Adrenal gland (tissue), 12 donors: Measurements from ENCODE around the gene AUNIP. TPM values are rescaled to one million over a fixed set of nuclear protein-coding genes. Genes with fewer than 3 reads are reported as not detected.

ENCODE experiments used
- DNase-seq, 7 donors: peaks; one replicate each; pipeline ENCODE4 v3.0.0-alpha.2; 2019 to 2020
- H3K27ac ChIP-seq, 5 donors: fragments of 200-600 bp; sonication (generic) in 4 of 5; 1 replicate in 3 of 5; 2 replicates in 2 of 5; pipeline versions ENCODE4 v1.5.1 to v1.8.0; 2016 to 2020; ENCODE audit warnings: mild to moderate bottlenecking in 1 of 5
- H3K27me3 ChIP-seq: fragments of 200-600 bp; 2 replicates; pipeline ENCODE4 v1.8.0; 2021
- H3K36me3 ChIP-seq, 2 donors: fragments of 200-600 bp; replicated peaks in 1 of 2; 1 replicate in 1 of 2; 2 replicates in 1 of 2; pipeline versions ENCODE4 v1.5.1 to v1.8.0; 2018 to 2022
- H3K4me1 ChIP-seq, 2 donors: fragments of 200-600 bp; replicated peaks in 1 of 2; 1 replicate in 1 of 2; 2 replicates in 1 of 2; pipeline versions ENCODE4 v1.5.1 to v1.8.0; 2018 to 2021
- H3K4me3 ChIP-seq, 4 donors: fragments of 200-600 bp; sonication (generic) in 3 of 4; one replicate each; pipeline ENCODE4 v1.5.1; 2016 to 2018
- H3K9me3 ChIP-seq, 3 donors: fragments of 200-600 bp; sonication (generic) in 1 of 3; replicated peaks in 1 of 3; 1 replicate in 2 of 3; 2 replicates in 1 of 3; pipeline versions ENCODE4 v1.5.1 to v1.8.0; 2016 to 2021
- POLR2A ChIP-seq, 2 donors: fragments of 450-650 bp; IDR thresholded peaks; one replicate each; pipeline ENCODE4 v1.6.1; 2017; ENCODE audit warnings: antibody characterized with exemption in 2 of 2, mild to moderate bottlenecking in 2 of 2, moderate library complexity in 1 of 2
- WGBS, 4 donors: extraction: QIAGEN DNeasy Blood & Tissue Kit in 2 of 4; methylation state at CpG; one replicate each; pipeline versions ENCODE4 v1.1.5 to v1.1.7; 2013 to 2017; 5-methylcytosine and 5-hydroxymethylcytosine counted together
- intact Hi-C, 2 donors: fragments of 100-400 bp; cut with DNase I; formaldehyde crosslinking; loops; one replicate each; pipeline versions ENCODE4 v1.14.1 to v1.15.0; 2022 to 2023
- polyA plus RNA-seq, 3 donors: library from polyadenylated mRNA; stranded (reverse); fragments of 200-250 nt in 2 of 3; fragments of 350-450 nt in 1 of 3; fragmentation: Illumina TruSeq in 1 of 3; extraction: RNeasy Lipid Tissue Mini Kit (QIAGEN cat#74804) in 1 of 3; gene quantifications; one replicate each; pipeline ENCODE4 v1.2.3, GENCODE V29; 2013 to 2014
- total RNA-seq, 9 donors: library from RNA; depleted of rRNA in 4 of 9; stranded (reverse); fragments of >200 nt in 4 of 9; fragments of 120-200 nt in 1 of 9; fragmentation: NEBNext Ultra II Directional in 1 of 9; extraction: Animal tissue kit (Norgen Biotek cat#: 25700) in 1 of 9; gene quantifications; one replicate each; pipeline versions ENCODE4 v1.1.0 to v1.2.4, GENCODE V29; 2013 to 2023
- TF ChIP-seq, protein P1 (sequence below), 6 experiments: fragments of 450-650 bp in 4 of 6; fragments of 200-600 bp in 2 of 6; sonication (generic) in 1 of 6; IDR thresholded peaks; 1 replicate in 5 of 6; 2 replicates in 1 of 6; pipeline versions ENCODE4 v1.5.1 to v1.8.0; 2016 to 2021; ENCODE audit warnings: antibody characterized with exemption in 6 of 6, mild to moderate bottlenecking in 2 of 6, moderate library complexity in 1 of 6
- donor health status: healthy with polysubstance abuse.
- donor health status: Bipolar disorder and iron deficiency.
- donor health status: DM: yes; HTN: yes; CAD: no.
- donor health status: DM: no; HTN: no; CAD: no.
- donor health status: DM: no; HTN: no; CAD: no.
- donor health status: DM: yes; HTN: yes; CAD: no.

The AUNIP gene
- total and polyA plus RNA-seq, 12 donors = 0.24 to 3.4 (median 0.78) TPM

DNA sequence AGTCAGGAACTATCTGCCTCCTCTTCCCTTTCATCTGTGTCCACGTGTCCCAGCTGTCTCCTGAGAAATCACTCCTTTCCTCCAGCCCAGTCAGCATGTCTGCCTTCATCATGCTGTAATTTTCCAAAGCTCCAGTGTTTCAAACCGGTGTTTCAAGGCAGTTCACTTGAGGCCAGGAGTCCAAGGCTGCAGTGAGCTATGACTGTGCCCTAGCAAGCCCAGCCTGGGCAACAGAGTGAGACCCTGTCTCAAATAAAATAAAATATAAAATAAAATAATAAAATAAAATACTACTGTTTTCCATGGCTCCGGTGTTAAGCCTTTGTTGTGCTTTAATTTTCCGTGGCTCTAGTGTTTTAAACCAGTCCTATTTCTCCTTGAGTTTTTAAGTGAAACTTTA, 67.1 kb downstream of the AUNIP start:
- no peak for TF ChIP-seq POLR2A (IDR thresholded peaks at IDR 0.05)
- TF ChIP-seq, protein P1, sequence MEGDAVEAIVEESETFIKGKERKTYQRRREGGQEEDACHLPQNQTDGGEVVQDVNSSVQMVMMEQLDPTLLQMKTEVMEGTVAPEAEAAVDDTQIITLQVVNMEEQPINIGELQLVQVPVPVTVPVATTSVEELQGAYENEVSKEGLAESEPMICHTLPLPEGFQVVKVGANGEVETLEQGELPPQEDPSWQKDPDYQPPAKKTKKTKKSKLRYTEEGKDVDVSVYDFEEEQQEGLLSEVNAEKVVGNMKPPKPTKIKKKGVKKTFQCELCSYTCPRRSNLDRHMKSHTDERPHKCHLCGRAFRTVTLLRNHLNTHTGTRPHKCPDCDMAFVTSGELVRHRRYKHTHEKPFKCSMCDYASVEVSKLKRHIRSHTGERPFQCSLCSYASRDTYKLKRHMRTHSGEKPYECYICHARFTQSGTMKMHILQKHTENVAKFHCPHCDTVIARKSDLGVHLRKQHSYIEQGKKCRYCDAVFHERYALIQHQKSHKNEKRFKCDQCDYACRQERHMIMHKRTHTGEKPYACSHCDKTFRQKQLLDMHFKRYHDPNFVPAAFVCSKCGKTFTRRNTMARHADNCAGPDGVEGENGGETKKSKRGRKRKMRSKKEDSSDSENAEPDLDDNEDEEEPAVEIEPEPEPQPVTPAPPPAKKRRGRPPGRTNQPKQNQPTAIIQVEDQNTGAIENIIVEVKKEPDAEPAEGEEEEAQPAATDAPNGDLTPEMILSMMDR (IDR thresholded peaks at IDR 0.05) = no peak
- Histone ChIP-seq H3K27me3 (no peaks in the 10 kb centered on the region), H3K4me1 (peaks cover 0 to 7% of the 10 kb centered on the region in 2 donors), H3K9me3 (no peaks in the 10 kb centered on the region), H3K4me3 (no peak overlapping the region), H3K36me3 (no peaks in the 10 kb centered on the region), H3K27ac (no peak overlapping the region)
- 51 to 58% (median 56%) methylated on average over 4 of the region's 4 CpGs for WGBS, 4 donors
- peak in 1 of 7 donors; percentile 47 for DNase-seq
- intact Hi-C loops = loop anchor here in 1 of 2 donors (10.0 kb wide), 1 partner anchor 87 kb away; no protein-coding TSS in a partner anchor

DNA sequence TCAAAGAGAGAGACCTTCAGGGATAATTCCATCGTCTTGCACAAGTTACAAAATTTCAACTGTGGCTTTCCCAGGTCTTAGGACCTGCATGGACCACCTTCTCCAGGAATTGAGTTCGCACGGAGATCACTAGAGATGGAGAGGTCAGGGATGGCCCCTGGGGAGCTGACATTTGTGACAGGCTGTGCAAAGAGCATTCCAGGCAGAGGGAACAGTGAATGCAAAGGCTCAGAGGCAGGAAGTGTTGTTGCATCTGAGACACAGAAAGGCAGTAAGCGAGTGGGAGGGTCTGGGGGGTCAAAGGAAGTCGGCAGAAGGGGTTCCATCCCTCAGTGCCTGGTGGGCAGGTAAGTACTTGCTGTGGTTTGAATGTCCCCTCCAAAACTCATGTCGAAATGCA, 68.8 kb downstream of the AUNIP start:
- Histone ChIP-seq H3K4me1 (peaks cover 0 to 11% of the 10 kb centered on the region in 2 donors), H3K27me3 (no peaks in the 10 kb centered on the region), H3K27ac (no peak overlapping the region), H3K4me3 (no peak overlapping the region), H3K9me3 (no peaks in the 10 kb centered on the region), H3K36me3 (no peaks in the 10 kb centered on the region)
- WGBS, 4 donors = 87 to 91% (median 90%) methylated on average over 6 of the region's 6 CpGs
- no peak for DNase-seq
- no peak for TF ChIP-seq POLR2A (IDR thresholded peaks at IDR 0.05)
- TF ChIP-seq, protein P1 (IDR thresholded peaks at IDR 0.05) = no peak
- intact Hi-C loops = loop anchor here in 1 of 2 donors (10.0 kb wide), 1 partner anchor 86 kb away; no protein-coding TSS in a partner anchor

DNA sequence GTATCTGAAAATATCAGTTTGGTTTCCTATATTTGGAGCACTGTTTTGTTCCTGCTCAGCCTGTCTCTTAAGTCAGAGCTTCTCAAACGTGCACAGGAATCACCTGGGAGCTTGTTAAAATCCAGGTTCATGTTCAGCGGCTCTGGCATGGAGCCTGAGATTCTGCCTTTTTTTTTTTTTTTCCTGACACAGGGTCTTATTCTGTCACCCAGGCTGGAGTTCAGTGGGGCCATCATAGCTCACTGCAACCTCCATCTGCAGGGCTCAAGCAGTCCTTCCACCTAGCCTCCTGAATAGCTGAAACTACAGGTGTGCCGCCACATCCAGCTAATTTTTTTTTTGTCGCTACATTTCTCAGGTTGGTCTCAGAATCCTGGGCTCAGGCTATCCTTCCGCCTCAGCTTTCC, 71.5 kb downstream of the AUNIP start:
- intact Hi-C loops = no loop called here
- Histone ChIP-seq H3K27me3 (no peaks in the 10 kb centered on the region), H3K36me3 (no peaks in the 10 kb centered on the region), H3K9me3 (no peaks in the 10 kb centered on the region), H3K4me3 (no peak overlapping the region), H3K4me1 (peaks cover 0 to 11% of the 10 kb centered on the region in 2 donors), H3K27ac (no peak overlapping the region)
- TF ChIP-seq, protein P1 (IDR thresholded peaks at IDR 0.05) = no peak
- TF ChIP-seq POLR2A (IDR thresholded peaks at IDR 0.05) = no peak
- no peak for DNase-seq
- WGBS, 4 donors = 88 to 93% (median 93%) methylated on average over 5 of the region's 5 CpGs

DNA sequence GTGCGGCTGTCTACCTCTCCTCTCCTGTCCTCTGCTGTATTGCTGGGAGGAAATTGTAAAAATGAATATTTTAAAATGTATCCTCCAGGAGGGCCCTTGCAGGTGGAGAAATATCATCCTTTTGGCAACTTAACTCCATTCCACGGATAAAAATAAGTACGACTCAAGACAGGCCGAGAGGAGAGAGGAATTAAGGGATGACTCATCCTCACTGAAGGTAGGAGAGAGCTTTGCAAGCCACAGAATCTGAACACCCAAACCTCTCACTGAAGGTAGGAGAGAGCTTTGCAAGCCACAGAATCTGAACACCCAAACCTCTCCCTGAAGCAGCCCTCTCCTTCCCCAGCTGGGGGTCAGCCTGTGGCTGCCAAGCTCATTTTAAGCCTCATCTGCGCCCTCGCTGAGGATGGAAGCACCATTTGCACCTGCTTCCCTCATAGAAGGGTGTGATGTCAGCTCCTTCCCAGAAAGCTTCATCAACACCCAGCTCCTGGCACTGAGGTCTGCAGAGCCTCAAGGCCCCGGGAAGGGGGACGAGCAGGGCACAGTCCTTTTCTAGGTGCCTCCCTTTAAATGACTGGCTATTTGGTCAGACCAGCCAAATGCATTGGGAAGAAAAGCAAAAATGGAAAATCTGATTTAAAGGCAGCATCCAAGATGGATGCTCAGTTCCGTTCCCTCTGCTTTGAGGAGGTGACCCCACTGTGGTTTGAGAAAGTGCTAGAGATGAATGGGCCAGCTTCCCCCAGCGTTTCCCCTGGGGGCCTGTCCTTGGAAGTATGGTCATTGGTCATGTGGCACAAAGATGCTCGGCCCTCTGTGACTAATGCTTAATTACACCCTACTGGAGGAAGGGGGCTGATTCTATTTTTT, 72.1 kb downstream of the AUNIP start:
- DNase-seq = no peak
- Histone ChIP-seq H3K9me3 (no peaks in the 10 kb centered on the region), H3K27me3 (no peaks in the 10 kb centered on the region), H3K36me3 (no peaks in the 10 kb centered on the region), H3K4me3 (no peak overlapping the region), H3K4me1 (peaks cover 0 to 11% of the 10 kb centered on the region in 2 donors), H3K27ac (no peak overlapping the region)
- intact Hi-C loops = no loop called here
- WGBS, 4 donors = 60 to 67% (median 63%) methylated on average over 11 of the region's 11 CpGs
- TF ChIP-seq POLR2A (IDR thresholded peaks at IDR 0.05) = no peak
- TF ChIP-seq, protein P1 (IDR thresholded peaks at IDR 0.05) = no peak
